ENCODE measurements around the gene KANK3.
A peak's percentile ranks its signal among the peaks of the same experiment; 100 is the strongest.

Gene KANK3

DNA sequence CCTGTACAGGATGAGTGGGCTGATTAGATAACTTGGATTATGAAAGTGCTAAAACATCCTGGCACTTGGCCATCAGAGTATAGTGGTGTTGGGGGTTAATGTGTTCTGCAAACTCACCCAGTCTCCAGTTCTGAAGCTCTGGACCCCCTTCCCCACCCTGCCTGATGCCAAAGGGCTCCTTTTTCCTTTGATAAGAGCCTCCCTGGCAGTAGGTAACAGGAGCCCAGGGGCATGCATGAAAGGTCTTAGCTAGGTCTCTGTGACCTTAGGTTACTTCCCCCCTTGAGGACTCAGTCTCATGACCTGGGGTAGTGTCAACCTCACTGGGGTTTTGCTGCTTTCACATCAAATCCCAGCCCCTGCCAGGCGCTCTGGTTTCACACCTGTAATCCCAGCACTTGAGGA, 19.3 kb downstream of the KANK3 start:
- Histone ChIP-seq H3K27ac (no peak overlapping the region), H3K9me3 (ENCODE audit: severe bottlenecking) (peaks cover 4% of the 10 kb centered on the region), H3K4me3 (ENCODE audit: low read depth, low read length) (no peak overlapping the region), H3K36me3 (peaks cover 28% of the 10 kb centered on the region), H3K27me3 (ENCODE audit: insufficient read depth, low read depth, severe bottlenecking) (no peaks in the 10 kb centered on the region)
- TF ChIP-seq, protein P1, sequence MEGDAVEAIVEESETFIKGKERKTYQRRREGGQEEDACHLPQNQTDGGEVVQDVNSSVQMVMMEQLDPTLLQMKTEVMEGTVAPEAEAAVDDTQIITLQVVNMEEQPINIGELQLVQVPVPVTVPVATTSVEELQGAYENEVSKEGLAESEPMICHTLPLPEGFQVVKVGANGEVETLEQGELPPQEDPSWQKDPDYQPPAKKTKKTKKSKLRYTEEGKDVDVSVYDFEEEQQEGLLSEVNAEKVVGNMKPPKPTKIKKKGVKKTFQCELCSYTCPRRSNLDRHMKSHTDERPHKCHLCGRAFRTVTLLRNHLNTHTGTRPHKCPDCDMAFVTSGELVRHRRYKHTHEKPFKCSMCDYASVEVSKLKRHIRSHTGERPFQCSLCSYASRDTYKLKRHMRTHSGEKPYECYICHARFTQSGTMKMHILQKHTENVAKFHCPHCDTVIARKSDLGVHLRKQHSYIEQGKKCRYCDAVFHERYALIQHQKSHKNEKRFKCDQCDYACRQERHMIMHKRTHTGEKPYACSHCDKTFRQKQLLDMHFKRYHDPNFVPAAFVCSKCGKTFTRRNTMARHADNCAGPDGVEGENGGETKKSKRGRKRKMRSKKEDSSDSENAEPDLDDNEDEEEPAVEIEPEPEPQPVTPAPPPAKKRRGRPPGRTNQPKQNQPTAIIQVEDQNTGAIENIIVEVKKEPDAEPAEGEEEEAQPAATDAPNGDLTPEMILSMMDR (IDR thresholded peaks at IDR 0.05; ENCODE audit: low read depth, low read length): no peak
- no peak for DNase-seq

DNA sequence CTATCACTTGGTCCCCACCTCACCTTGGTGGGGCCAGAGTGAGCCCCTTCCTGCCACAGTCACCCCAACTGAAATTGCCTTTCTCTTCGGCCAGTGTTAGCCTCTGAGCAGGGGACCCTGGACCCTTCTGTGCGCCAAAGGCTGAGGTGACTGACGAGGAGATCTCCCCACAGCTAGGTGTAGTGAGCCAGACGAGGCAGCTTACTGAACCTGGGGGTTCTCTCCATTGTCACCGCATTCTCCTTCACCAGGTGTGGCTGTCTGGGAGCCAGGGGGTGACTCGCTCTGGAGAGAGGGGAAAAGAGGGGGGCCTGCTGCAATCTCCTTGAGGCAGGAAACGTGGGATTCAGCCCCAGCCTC, 20.4 kb downstream of the KANK3 start:
- DNase-seq: no peak
- TF ChIP-seq, protein P1 (IDR thresholded peaks at IDR 0.05; ENCODE audit: low read depth, low read length): no peak
- Histone ChIP-seq H3K36me3 (peaks cover 28% of the 10 kb centered on the region), H3K4me3 (ENCODE audit: low read depth, low read length) (peak overlapping the region; percentile 71; the same call in 1 of the 2 replicates), H3K27ac (no peak overlapping the region), H3K27me3 (ENCODE audit: insufficient read depth, low read depth, severe bottlenecking) (no peaks in the 10 kb centered on the region), H3K9me3 (ENCODE audit: severe bottlenecking) (peaks cover 4% of the 10 kb centered on the region)

DNA sequence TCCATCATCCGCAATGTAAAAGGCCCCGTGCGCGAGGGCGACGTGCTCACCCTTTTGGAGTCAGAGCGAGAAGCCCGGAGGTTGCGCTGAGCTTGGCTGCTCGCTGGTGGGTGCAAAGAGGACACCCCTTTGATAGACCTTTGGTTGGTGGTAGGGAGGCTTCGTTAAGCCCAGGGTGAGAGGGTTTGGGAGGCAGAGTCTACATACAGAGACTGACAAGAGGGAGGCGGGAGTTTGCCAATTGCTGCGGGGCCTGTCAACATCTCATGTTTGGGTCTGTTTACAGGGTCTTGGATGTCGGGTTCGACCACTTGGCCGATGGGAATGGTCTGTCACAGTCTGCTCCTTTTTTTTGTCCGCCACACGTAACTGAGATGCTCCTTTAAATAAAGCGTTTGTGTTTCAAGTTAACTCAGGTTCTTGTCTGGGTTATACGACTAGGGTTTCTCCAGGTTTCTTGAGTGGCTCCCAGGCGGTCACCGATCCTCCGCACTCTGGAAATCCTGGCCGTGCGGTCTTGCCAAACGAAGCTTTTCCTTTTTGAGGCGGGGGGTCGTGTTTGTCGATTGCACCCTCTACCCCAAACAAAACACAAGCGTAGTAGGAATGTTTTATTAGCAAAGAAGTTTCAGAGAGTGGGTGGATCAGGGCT, 20.9 kb downstream of the KANK3 start:
- H3K27me3 ChIP-seq (ENCODE audit: insufficient read depth, low read depth, severe bottlenecking): no peaks in the 10 kb centered on the region
- TF ChIP-seq, protein P1 (IDR thresholded peaks at IDR 0.05; ENCODE audit: low read depth, low read length): no peak
- H3K9me3 ChIP-seq (ENCODE audit: severe bottlenecking): peaks cover 3% of the 10 kb centered on the region
- peaks cover 28% of the 10 kb centered on the region for H3K36me3 ChIP-seq
- no peak for DNase-seq
- peak overlapping the region; percentile 71 for H3K4me3 ChIP-seq (ENCODE audit: low read depth, low read length)
- peak overlapping the region; percentile 85 for H3K27ac ChIP-seq

DNA sequence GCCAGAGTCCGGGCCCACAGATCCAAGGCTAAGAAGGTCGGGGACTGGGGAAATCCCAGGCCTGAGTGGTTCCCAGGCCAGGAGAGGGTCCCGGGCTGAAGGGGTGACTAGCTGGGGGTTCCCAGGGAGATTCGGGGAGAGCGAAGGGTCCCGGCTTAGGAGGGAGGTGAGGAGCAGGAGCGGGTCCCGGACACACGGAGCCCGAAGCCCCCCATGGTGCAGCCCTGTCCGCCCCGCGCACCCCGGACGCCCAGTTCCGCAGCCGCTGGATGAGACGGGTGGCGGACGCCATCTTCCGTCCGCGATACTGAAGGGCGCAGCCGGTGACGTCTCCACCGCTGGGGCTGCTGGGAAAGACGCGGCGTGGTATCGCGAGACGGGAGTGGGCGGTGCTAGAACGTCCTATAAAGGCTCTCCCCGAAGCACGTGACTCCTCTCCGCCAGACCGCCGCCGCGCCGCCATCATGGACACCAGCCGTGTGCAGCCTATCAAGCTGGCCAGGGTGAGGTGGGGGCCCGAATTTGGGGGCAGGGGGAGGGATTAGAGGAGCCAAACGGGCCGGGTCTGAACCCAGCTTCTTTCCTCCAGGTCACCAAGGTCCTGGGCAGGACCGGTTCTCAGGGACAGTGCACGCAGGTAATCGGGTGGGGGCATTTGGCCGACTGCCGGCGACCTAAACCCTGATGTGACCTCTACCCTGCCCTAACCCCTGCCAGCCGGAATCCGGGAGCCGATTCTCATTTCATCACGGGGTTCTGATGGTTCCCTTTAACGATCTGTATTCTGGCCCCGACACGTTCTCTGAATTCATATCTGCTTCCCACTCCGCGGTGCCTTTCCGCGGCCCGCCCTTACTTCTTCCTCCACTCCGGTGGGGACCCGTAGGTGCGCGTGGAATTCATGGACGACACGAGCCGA, 21.7 kb downstream of the KANK3 start, which contains the start of the genes NDUFA7 and RPS28:
TSS of gene NDUFA7 (minus strand) at position 309 of the 919 bp plus-strand sequence. CDS start at position 292, 17 bp downstream.
TSS of gene RPS28 (plus strand) at position 430 of the 919 bp plus-strand sequence. CDS start at position 465, 35 bp downstream.
- H3K36me3 ChIP-seq: peaks cover 28% of the 10 kb centered on the region
- peak within 1 kb of the TSS; percentile 85 for H3K27ac ChIP-seq
- H3K4me3 ChIP-seq (ENCODE audit: low read depth, low read length): peak within 1 kb of the TSS; percentile 71
- H3K9me3 ChIP-seq (ENCODE audit: severe bottlenecking): peaks cover 2% of the 10 kb centered on the region
- TF ChIP-seq, protein P1 (IDR thresholded peaks at IDR 0.05; ENCODE audit: low read depth, low read length): peak; percentile 48
- H3K27me3 ChIP-seq (ENCODE audit: insufficient read depth, low read depth, severe bottlenecking): no peaks in the 10 kb centered on the region
- DNase-seq: peak; percentile 96

DNA sequence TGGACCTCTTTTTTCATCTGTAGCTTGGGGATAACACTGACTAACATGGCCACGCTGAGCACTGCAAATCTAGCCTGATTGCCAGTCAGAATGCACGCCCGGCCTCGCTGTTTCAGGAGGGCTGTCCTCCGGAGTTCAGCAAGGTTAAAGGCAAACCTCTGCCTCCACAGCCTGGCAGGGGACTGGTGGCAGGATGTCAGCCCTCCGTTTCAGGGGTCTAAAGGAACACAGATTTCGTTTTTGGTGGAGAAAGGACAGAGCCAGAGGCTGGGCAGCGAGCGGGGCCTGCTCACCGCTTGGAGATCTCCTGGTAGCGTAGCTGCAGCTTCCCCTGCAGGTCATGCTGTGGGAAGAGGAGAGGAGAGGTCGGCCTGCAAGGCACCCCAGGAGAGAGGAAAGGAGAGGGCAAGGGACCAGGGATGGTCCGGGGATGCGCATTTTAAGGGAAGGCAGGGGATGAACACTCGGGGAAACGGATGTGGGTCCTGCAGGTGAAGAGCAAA, 22.4 kb downstream of the KANK3 start:
- Histone ChIP-seq H3K4me3 (ENCODE audit: low read depth, low read length) (peak overlapping the region; percentile 71), H3K36me3 (peaks cover 30% of the 10 kb centered on the region)
- DNase-seq: no peak

More for the DNA sequence above, 22.4 kb downstream of the KANK3 start:
- H3K9me3 ChIP-seq (ENCODE audit: severe bottlenecking): no peaks in the 10 kb centered on the region
- TF ChIP-seq, protein P1 (IDR thresholded peaks at IDR 0.05; ENCODE audit: low read depth, low read length): no peak
- no peaks in the 10 kb centered on the region for H3K27me3 ChIP-seq (ENCODE audit: insufficient read depth, low read depth, severe bottlenecking)
- peak overlapping the region; percentile 85 for H3K27ac ChIP-seq

All from WERI-Rb-1 (cell line).